K562 (cell line): ENCODE results near the gene BRF1.

Source experiments
- BDP1 ChIP-seq: IDR thresholded peaks from 3 replicates; pipeline ENCODE4 v1.6.1; 2011; ENCODE audit not compliant: insufficient read length, insufficient read depth
- CBX5 ChIP-seq: IDR thresholded peaks from 2 replicates; pipeline ENCODE4 v1.6.1; 2014; ENCODE audit warnings: low read depth, borderline replicate concordance
- GATA2 ChIP-seq: sonication (generic); formaldehyde crosslinking; IDR thresholded peaks from 2 replicates; pipeline ENCODE4 v1.4.0; 2020; ENCODE audit warnings: mild to moderate bottlenecking, missing genetic modification reagents
- GMEB1 ChIP-seq: fragments of 250-450 bp; sonication (Bioruptor Pico); IDR thresholded peaks from 2 replicates; pipeline ENCODE4 v1.4.0; 2020; ENCODE audit warnings: mild to moderate bottlenecking
- MAFF ChIP-seq: IDR thresholded peaks from 2 replicates; pipeline ENCODE4 v1.6.1; 2012; ENCODE audit warnings: low read length, improper control_type of control experiment
- NR2C2 ChIP-seq, 2 experiments: fragments of 200-800 bp in 1 of 2; sonication (Bioruptor generic) in 1 of 2; sonication (generic) in 1 of 2; formaldehyde crosslinking in 1 of 2; IDR thresholded peaks; 2 replicates each; pipeline versions ENCODE4 v1.6.1 to v1.8.0; 2016 to 2022; ENCODE audit warnings: mild to moderate bottlenecking in 1 of 2, missing compliant biosample characterization in 1 of 2, missing genetic modification characterization in 1 of 2, missing genetic modification reagents in 1 of 2
- POLR2A ChIP-seq: fragments of 450-650 bp; conservative IDR thresholded peaks from 2 replicates; pipeline ENCODE4 v1.6.1; 2016
- RBM34 ChIP-seq: fragments of 200-400 bp; formaldehyde crosslinking; IDR thresholded peaks from 2 replicates; pipeline ENCODE4 v1.6.1; 2018; ENCODE audit warnings: low read length, borderline replicate concordance; ENCODE audit not compliant: insufficient read depth
- SAFB ChIP-seq: fragments of 200-400 bp; formaldehyde crosslinking; IDR thresholded peaks from 2 replicates; pipeline ENCODE4 v1.6.1; 2017; ENCODE audit warnings: low read depth, low read length, borderline replicate concordance
- SREBF2 ChIP-seq: sonication (generic); formaldehyde crosslinking; IDR thresholded peaks from 2 replicates; pipeline ENCODE4 v1.4.0; 2020; ENCODE audit warnings: mild to moderate bottlenecking, missing genetic modification reagents

- TF ChIP-seq POLR2A (no peak), CBX5 (no peak), MAFF (no peak), SREBF2 (no peak), NR2C2 (CRISPR knock-in tag; IDR thresholded peaks at IDR 0.05) (no peak), NR2C2 (tag; IDR thresholded peaks at IDR 0.05) (no peak), GMEB1 (CRISPR knock-in tag) (no peak), RBM34 (no peak), GATA2 (CRISPR knock-in tag) (no peak), BDP1 (no peak), SAFB (no peak)
These were observed 32.8 kb downstream of the BRF1 start for GRCh38 chr14:105267820-105268548.
